ENCODE measurements around the gene SPINK8. TPM values are rescaled to one million over a fixed set of nuclear protein-coding genes. Genes with fewer than 3 reads are reported as not detected.
A peak's percentile ranks its signal among the peaks of the same experiment; 100 is the strongest.

SPINK8 gene
- total RNA-seq, 1 experiment from 2014 or later: not detected

GRCh38 chr3:48299746-48300712 lies 33.4 kb downstream of the SPINK8 start:
- Histone ChIP-seq H3K9ac (ENCODE audit: low read length) (peak overlapping the region; percentile 92), H2AFZ (ENCODE audit: low read depth, low read length, poor library complexity, severe bottlenecking) (no peak overlapping the region), H3K79me2 (ENCODE audit: insufficient read depth, low read length) (peaks cover 15% of the 10 kb centered on the region), H4K20me1 (ENCODE audit: insufficient read depth) (no peaks in the 10 kb centered on the region), H3K9me3 (ENCODE audit: control insufficient read depth in 1 of 2, insufficient read depth in 1 of 2, low read depth in 1 of 2, low read length in 2 of 2) (no peaks in the 10 kb centered on the region), H3K9me2 (ENCODE audit: insufficient read depth) (no peaks in the 10 kb centered on the region), H3K27ac (ENCODE audit: low read depth, low read length) (peak overlapping the region; percentile 97), H3K4me2 (ENCODE audit: low read length) (peak overlapping the region; percentile 84), H3K36me3 (ENCODE audit: control insufficient read depth in 1 of 2, insufficient read depth in 2 of 2, low read length in 2 of 2) (peaks cover 7 to 31% of the 10 kb centered on the region in 2 experiments; a peak in 2 of 4 replicates), H3K4me1 (ENCODE audit: control insufficient read depth in 1 of 2, insufficient read depth in 2 of 2, low read length in 2 of 2) (peaks cover 7 to 33% of the 10 kb centered on the region in 2 experiments), H3K4me3 (replicated peaks in 1 of 2; ENCODE audit: low read depth in 1 of 2, low read length in 2 of 2) (peak overlapping the region; percentile 81 to 85), H3K27me3 (ENCODE audit: insufficient read depth, low read length) (no peaks in the 10 kb centered on the region)
- POLR2A ChIA-PET: no interaction called here
- TF ChIP-seq POLR2AphosphoS5 (IDR thresholded peaks at IDR 0.05; ENCODE audit: low read depth, low read length) (no peak; the same call in 1 of the 2 replicates), ZFX (IDR thresholded peaks at IDR 0.05) (no peak), RAD21 (IDR thresholded peaks at IDR 0.05; ENCODE audit: low read depth) (no peak), POLR2A (IDR thresholded peaks at IDR 0.05; ENCODE audit: borderline replicate concordance, extremely low read depth, insufficient read depth, insufficient read length) (no peak), CEBPB (IDR thresholded peaks at IDR 0.05; ENCODE audit: low read depth) (no peak), ZNF274 (IDR thresholded peaks at IDR 0.05; ENCODE audit: low read depth, low read length) (no peak), YY1 (IDR thresholded peaks at IDR 0.05; ENCODE audit: extremely low read depth, insufficient replicate concordance, low read depth, low read length) (no peak), SP1 (IDR thresholded peaks at IDR 0.05; ENCODE audit: low read depth) (no peak)
- TF ChIP-seq, protein P1, sequence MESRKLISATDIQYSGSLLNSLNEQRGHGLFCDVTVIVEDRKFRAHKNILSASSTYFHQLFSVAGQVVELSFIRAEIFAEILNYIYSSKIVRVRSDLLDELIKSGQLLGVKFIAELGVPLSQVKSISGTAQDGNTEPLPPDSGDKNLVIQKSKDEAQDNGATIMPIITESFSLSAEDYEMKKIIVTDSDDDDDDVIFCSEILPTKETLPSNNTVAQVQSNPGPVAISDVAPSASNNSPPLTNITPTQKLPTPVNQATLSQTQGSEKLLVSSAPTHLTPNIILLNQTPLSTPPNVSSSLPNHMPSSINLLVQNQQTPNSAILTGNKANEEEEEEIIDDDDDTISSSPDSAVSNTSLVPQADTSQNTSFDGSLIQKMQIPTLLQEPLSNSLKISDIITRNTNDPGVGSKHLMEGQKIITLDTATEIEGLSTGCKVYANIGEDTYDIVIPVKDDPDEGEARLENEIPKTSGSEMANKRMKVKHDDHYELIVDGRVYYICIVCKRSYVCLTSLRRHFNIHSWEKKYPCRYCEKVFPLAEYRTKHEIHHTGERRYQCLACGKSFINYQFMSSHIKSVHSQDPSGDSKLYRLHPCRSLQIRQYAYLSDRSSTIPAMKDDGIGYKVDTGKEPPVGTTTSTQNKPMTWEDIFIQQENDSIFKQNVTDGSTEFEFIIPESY (IDR thresholded peaks at IDR 0.05; ENCODE audit: extremely low read depth, insufficient replicate concordance, low read length): no peak
- TF ChIP-seq, protein P2, sequence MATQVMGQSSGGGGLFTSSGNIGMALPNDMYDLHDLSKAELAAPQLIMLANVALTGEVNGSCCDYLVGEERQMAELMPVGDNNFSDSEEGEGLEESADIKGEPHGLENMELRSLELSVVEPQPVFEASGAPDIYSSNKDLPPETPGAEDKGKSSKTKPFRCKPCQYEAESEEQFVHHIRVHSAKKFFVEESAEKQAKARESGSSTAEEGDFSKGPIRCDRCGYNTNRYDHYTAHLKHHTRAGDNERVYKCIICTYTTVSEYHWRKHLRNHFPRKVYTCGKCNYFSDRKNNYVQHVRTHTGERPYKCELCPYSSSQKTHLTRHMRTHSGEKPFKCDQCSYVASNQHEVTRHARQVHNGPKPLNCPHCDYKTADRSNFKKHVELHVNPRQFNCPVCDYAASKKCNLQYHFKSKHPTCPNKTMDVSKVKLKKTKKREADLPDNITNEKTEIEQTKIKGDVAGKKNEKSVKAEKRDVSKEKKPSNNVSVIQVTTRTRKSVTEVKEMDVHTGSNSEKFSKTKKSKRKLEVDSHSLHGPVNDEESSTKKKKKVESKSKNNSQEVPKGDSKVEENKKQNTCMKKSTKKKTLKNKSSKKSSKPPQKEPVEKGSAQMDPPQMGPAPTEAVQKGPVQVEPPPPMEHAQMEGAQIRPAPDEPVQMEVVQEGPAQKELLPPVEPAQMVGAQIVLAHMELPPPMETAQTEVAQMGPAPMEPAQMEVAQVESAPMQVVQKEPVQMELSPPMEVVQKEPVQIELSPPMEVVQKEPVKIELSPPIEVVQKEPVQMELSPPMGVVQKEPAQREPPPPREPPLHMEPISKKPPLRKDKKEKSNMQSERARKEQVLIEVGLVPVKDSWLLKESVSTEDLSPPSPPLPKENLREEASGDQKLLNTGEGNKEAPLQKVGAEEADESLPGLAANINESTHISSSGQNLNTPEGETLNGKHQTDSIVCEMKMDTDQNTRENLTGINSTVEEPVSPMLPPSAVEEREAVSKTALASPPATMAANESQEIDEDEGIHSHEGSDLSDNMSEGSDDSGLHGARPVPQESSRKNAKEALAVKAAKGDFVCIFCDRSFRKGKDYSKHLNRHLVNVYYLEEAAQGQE (IDR thresholded peaks at IDR 0.05; ENCODE audit: low read depth): no peak
- TF ChIP-seq, protein P3, sequence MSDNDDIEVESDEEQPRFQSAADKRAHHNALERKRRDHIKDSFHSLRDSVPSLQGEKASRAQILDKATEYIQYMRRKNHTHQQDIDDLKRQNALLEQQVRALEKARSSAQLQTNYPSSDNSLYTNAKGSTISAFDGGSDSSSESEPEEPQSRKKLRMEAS (IDR thresholded peaks at IDR 0.05): no peak
- BruUV-seq (replicated peaks): no TSS peak
- RAD21 ChIA-PET (ENCODE audit: low non-redundant PET in 1 of 2, low total read pairs in 2 of 2, uncharacterized antibody in 2 of 2, unreplicated experiment in 2 of 2): no interaction called here
- CTCF ChIA-PET: interaction anchor here (1.0 kb wide), 1 partner anchor 136 kb away, joined by 3 read pairs; no protein-coding TSS in a partner anchor
- no peak for ATAC-seq
- no peak for DNase-seq (ENCODE audit: low read depth, low spot score)
- intact Hi-C loops (cut with micrococcal nuclease): no loop called here
